CD4-positive, alpha-beta T cell treated with Interleukin-17A for 4 hours (primary cell): ENCODE data around the gene RACK1.

Experiments used
- DNase-seq: peaks from one replicate; pipeline ENCODE4 v3.0.0-alpha.2; 2020; ENCODE audit warnings: mixed read lengths

RACK1 gene

DNA sequence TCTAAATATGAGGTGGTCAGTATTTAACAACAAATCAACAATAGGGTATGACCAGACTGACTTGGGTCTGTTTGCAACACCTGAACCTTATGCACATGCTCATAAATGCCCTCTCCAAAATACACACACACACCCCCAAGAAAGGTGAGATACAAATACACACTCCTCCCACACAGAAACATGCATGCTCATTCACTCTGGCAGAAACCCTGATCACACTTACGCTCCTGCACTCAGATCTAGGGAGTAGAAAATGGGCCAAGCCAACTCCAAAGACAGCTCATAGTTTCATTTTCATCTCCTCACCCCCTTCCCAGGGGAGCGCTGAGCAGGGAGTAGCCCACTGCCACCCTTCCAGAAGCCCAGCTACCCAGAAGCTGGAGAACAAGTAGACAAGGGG is 50.0 kb downstream of the RACK1 start:
- no peak for DNase-seq

DNA sequence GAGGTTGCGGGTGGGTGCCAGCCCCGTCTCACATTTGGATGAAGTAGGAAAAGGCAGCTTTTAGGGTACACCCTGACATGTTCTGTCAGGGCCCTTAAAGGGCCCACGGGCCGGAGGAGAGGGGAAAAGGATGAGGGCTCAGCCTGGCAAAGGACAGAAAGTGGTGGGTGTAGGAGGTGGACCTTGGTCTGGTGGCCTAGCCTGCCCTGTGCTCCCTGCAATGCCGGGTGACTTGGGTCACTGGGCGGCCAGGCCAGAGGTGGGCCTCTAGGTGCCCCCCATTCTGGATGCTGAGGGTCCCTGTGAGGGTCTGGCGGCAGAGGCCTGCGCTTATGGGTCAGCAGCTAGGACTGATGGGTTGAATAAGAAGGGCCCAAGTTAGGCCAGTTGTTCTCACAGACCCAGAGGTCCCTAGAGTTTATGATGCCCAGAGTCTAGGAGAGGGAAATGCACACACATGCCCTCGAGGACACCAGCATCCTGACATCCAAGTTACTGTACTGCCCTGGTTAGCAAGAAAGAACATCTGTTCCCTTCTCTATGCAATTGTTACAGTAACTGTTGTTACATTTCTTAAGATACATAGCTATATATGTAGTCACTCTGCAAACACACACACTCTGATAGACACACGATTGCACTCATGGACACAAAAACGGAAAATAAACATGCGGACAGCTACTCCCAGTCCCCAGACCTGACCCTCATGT is 51.2 kb downstream of the RACK1 start:
- no peak for DNase-seq

DNA sequence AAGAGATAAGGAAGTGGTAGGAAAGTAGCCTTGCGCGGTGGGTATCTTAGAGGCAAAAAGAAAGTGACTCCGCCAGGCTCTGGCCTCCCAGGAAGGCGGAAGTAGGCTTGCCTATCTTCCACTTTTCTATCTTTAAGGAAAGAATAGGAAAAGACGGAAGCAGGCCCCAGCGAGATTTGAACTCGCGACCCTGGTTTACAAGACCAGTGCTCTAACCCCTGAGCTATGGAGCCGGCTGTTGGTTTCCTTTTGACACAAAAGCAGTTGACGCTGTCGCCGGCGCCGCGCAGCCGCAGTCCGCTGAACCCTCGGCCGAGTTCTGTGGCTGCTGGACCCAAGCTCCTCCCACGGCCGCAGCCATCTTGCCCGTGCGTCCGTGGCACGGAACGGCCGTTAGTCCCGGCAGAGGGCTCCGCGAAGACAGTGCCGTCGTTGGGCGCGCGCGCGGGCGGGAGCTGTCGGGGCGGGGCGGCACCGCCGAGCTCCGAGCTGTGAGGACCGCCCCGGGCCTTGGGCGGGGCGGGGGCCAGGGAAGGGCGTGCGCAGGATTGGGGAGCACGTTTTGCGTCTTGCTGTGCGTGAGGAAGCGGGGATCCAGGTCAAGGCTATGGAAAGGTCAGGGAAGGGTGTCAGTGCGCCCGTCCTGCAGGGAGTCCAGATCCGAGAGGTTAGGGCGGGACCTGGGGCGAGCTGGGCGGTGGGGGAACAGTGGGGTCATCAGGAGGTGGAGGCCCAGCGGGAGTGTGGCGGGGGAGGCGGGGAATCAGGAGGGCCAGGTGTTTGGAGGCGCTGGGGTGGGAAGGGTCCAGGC is 52.0 kb downstream of the RACK1 start:
- DNase-seq = peak; percentile 96

DNA sequence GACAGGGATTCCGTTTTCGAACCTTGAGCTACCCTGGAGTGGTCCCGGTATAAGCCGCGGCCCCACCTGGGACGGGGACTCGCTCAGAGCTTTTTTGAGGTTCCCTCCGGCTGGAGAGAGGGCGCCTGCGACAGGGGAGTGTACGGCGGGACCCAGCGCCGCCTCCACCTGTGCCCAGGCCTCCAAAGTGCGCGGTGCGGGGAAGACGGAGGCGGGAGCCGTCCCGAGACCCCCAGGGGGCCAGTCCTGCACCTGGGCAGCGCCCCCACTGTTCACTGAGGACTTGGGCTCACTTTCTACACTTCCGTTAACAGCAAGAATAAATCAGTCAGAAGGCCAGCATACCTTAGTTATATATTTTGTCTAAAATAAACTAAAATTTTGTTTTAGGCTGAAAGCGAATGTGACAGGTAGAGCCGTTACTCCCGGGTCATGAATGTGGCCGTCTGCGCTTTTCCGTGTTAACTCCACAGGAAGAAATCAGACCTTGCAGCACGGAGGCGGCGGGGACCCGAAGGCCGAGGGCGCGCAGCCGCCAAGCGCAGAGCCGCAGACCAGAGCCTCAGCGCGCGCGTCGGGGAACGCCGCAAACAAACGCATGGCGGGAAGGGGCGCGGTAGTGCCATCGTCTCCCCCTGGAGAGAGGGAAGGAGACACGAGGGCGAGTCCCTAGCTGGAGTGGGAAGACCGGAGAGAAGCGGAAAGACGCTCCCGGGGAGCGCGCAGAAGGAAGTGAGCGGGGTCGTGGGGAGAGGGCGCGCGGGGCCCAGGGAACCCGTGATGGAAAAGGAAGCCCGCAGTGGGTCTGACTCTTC is 52.8 kb downstream of the RACK1 start:
- peak; percentile 61 for DNase-seq

DNA sequence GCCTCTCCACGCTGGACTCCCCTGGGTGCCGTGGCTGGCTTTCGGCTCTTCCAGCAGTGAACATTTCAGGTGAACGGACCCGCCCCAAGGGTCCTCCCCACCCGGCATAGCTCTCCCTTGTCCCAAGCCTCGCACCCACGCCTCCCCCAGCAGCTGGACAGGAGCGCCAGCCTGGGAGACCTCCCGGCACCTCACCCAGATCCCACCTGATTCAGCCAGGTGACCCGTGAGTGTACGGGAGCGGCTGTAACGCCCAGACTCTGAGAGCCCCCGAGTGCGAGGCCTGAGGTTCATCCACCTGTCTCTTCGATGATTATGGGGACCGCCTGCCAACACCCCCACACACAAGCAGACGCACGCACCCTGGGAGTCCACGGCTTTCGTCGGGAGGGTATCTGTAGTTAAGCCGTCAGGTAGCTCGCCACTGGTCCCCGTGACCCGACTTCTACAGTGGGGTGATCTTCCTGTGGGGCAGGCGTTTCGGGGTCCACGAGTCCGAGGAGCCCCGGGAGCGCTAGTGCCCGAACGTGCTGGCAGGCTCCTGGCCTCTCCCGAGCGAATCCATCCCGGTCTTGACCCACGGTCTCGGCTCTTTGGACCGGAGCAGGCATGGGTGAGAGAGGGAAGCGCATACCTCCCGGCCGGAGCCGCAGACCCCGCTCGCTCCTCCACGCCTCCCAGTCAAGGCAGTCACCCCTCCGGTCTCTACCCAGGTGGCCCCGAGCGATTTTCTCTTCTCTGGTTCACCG is 53.6 kb downstream of the RACK1 start:
- peak; percentile 49 for DNase-seq

DNA sequence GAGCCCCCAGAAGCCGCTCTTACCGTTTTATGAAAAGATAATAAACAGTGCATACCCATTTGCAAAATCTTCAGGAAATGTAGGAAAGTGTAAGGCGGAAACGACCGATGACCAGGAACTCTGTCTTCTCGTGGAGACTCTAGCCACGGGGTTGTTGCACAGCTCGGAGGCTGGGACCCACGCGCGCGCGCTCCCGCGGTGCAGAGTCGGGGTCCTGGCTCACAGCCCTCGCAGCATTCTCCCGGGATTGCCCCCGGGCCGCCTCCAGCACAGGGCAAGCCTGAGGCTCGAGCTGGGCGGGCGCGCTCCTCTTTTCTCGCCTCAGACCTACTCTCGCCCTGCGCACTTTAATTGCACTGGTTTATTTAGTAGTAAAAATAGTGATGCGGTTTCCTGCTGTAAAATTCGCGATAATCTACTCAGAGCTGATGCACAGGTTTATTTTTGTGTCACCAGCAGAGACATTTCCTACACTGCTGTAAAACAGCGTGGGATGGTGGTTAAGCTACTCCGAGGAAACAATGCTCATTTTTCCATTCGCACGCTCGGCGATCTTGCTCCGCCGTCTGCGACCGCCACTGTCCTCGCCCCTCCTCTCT is 54.2 kb downstream of the RACK1 start:
- DNase-seq = peak; percentile 51

DNA sequence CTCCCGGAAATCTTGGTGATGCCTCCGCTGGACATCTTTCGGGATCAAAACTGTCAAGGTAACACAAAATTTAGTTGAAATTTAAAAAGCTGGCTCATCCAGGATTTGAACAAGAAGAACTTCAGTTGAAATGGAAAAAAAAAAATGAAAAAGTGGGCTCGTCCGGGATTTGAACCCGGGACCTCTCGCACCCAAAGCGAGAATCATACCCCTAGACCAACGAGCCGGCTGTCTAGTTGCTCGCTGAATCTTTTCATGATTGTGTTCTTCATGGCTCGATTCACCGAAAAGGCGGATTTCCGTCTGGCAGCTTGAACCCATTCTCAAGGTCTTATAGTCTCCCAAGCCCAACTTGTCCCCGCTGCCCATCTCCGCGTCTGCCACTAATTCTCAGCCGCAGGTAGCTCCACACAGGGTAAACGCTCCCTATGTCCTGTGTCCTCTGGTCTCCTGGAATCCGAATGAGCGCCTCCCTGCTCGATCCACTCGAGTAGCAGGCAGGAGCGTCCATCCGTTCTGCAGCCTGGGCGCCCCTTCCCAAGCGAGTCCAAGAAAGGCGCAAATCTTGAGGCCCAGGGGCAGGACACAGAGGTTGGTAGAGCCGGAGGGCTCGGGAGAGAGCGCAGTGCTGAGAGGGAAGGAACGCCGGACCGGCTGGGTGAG is 54.9 kb downstream of the RACK1 start:
- DNase-seq = peak; percentile 78

DNA sequence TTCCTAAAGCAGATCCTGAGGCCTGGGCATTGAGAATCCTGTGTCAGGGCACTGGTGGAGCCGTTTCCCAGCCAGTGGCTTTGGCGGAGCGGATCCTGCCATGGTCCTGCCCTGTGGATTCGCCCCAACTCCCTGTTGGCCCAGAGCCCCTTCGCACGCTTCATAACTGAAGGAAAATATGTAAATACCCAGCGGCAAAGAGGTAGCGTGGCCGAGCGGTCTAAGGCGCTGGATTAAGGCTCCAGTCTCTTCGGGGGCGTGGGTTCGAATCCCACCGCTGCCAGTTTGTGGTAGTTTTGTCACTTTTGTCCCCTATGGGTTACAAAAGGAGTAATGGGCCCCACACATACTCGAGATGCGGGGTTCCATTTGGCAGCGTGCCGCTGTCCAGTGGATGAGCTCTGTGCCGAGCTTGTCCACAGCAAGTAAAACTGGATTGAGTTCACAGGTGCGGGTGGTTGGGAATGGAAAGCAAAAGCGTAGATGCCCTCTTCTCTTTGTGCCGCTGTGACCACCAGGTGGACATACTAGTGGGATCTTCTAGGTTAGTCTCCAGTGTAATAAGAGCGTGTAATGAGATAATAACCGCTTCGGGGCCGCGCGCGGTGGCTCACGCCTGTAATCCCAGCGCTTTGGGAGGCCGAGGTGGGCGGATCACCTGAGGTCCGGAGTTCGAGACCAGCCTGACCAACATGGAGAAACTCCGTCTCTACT is 56.0 kb downstream of the RACK1 start:
- DNase-seq = peak; percentile 52

DNA sequence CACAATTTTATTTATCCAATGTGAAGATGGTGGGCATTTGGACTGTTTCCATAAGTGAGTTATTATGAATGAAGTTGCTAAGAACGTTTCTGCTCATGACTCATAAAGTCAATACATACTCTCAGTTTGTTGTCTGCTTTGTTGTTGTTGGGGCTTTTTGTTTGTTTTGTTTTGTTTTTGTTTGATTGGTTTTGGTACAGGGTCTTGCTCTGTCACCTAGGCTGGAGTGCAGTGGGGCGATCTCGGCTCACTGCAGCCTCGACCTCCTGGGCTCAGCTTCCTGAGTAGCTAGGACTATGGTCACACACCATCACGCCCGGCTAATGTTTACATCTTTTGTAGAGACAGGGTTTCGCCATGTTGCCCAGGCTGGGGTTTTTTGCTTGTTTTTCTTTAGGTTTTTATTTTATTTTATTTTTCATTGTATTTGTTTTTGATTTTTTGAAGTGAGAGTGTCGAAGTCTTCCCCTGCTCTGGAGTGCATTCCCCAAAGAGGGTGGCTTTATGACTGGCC is 56.7 kb downstream of the RACK1 start:
- DNase-seq = no peak
